ENCODE data around the gene ERBIN. TPM values are rescaled to one million over a fixed set of nuclear protein-coding genes. Genes with fewer than 3 reads are reported as not detected.

The ERBIN gene
- total RNA-seq, 1 experiment from 2014 or later = 27.1 TPM

DNA sequence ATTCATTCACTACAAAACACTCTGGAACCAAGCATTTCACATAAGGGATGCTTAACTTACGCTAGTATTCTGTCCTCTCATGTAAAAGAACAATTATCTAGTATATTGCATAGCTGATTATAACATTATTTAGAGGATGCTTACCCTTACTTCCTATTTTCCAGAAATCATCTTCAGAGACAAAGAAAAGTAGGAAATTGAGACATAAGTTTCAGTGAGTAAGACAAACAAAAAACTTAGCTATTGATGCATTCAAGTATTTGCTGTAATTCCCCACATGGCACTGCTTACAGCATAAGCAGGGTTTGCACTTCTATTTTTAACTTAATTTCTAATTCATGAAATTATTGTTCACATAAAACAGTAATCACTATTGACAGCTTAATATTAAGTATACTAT lies 112.9 kb downstream of the ERBIN start (continued):
- TF ChIP-seq, protein P1, sequence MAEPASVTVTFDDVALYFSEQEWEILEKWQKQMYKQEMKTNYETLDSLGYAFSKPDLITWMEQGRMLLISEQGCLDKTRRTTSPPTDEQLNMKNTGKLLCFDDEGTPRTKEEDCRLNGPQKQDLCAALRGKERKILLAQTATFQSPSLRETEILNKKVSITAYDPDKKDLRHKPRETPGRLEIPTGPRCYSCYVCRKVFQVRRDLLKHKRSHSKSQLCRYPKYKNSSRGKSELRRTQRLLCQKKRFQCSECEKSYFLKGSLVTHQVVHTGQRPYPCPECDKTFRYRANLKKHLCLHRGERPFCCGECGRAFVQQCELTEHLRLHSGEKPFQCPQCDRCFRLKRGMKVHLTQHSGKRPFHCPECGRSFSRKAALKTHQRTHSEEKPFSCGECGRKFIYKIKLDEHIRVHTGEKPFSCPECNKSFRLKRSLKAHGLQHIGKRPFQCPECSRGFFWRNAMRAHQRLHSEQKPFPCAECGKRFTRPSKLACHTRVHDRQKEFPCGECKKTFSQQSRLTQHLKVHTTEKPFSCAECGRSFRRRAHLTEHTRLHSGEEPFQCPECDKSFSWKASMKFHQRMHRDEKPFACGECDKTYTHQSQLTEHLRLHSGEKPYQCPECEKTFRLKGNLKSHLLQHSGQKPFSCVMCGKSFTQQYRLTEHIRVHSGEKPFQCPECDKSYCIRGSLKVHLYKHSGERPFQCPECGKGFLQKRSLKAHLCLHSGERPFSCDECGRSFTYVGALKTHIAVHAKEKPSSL (CRISPR knock-in tag; conservative IDR thresholded peaks at IDR 0.05) = no peak
- TF ChIP-seq OVOL2 (CRISPR knock-in tag; IDR thresholded peaks at IDR 0.05; ENCODE audit: borderline replicate concordance) = no peak
- TF ChIP-seq ATF3 (CRISPR knock-in tag; conservative IDR thresholded peaks at IDR 0.05) = no peak
- TF ChIP-seq FOXJ3 (CRISPR knock-in tag; IDR thresholded peaks at IDR 0.05; ENCODE audit: borderline replicate concordance) = no peak

- Mint-ChIP-seq H3K36me3 (peaks cover 7% of the 10 kb centered on the region), H3K4me3 (no peak overlapping the region), H3K4me1 (no peaks in the 10 kb centered on the region), H3K27ac (no peak overlapping the region), H3K9me3 (no peaks in the 10 kb centered on the region), H3K27me3 (ENCODE audit: low read depth) (no peaks in the 10 kb centered on the region)
- no peak for TF ChIP-seq FOXJ3 (CRISPR knock-in tag; IDR thresholded peaks at IDR 0.05; ENCODE audit: borderline replicate concordance)
- ChIA-PET POLR2A (no interaction called here), CTCF (no interaction called here)
- ATAC-seq (no peak), DNase-seq (ENCODE audit: low spot score) (no peak)
Measured at GRCh38 chr5:66039701-66040100, 113.3 kb downstream of the ERBIN start.

- peaks cover 12% of the 10 kb centered on the region for H3K36me3 Mint-ChIP-seq
- DNase-seq (ENCODE audit: low spot score) = no peak
- no peaks in the 10 kb centered on the region for H3K4me1 Mint-ChIP-seq
- no peak for ATAC-seq
- ChIA-PET CTCF (interaction anchor here (0.6 kb wide), 1 partner anchor 100 kb away, joined by 3 read pairs; no protein-coding TSS in a partner anchor), POLR2A (no interaction called here)
- no peak overlapping the region for H3K4me3 Mint-ChIP-seq
- no peak for TF ChIP-seq ATF2 (CRISPR knock-in tag; IDR thresholded peaks at IDR 0.05; ENCODE audit: borderline replicate concordance, low read depth)
- no peak for TF ChIP-seq ZNF281 (CRISPR knock-in tag; IDR thresholded peaks at IDR 0.05)
- no peak for TF ChIP-seq ZNF121 (CRISPR knock-in tag; IDR thresholded peaks at IDR 0.05)
- TF ChIP-seq TEAD1 (CRISPR knock-in tag; IDR thresholded peaks at IDR 0.05) = no peak
- TF ChIP-seq IRF1 (CRISPR knock-in tag; IDR thresholded peaks at IDR 0.05) = no peak
- no peak for TF ChIP-seq NR1H2 (CRISPR knock-in tag; IDR thresholded peaks at IDR 0.05)
- TF ChIP-seq TEAD4 (CRISPR knock-in tag; IDR thresholded peaks at IDR 0.05) = no peak
- TF ChIP-seq, protein P2, sequence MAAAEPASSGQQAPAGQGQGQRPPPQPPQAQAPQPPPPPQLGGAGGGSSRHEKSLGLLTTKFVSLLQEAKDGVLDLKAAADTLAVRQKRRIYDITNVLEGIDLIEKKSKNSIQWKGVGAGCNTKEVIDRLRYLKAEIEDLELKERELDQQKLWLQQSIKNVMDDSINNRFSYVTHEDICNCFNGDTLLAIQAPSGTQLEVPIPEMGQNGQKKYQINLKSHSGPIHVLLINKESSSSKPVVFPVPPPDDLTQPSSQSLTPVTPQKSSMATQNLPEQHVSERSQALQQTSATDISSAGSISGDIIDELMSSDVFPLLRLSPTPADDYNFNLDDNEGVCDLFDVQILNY (CRISPR knock-in tag; IDR thresholded peaks at IDR 0.05) = no peak
- TF ChIP-seq, protein P3, sequence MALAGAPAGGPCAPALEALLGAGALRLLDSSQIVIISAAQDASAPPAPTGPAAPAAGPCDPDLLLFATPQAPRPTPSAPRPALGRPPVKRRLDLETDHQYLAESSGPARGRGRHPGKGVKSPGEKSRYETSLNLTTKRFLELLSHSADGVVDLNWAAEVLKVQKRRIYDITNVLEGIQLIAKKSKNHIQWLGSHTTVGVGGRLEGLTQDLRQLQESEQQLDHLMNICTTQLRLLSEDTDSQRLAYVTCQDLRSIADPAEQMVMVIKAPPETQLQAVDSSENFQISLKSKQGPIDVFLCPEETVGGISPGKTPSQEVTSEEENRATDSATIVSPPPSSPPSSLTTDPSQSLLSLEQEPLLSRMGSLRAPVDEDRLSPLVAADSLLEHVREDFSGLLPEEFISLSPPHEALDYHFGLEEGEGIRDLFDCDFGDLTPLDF (CRISPR knock-in tag; IDR thresholded peaks at IDR 0.05) = no peak
- no peak for TF ChIP-seq ESRRA (CRISPR knock-in tag; IDR thresholded peaks at IDR 0.05; ENCODE audit: borderline replicate concordance)
- TF ChIP-seq ZNF671 (CRISPR knock-in tag; IDR thresholded peaks at IDR 0.05) = no peak
- no peaks in the 10 kb centered on the region for H3K27me3 Mint-ChIP-seq (ENCODE audit: low read depth)
- H3K9me3 Mint-ChIP-seq = no peaks in the 10 kb centered on the region
- H3K27ac Mint-ChIP-seq = peak overlapping the region; percentile 34; the same call in 1 of the 2 replicates
Measured at GRCh38 chr5:66041627-66042026, 115.3 kb downstream of the ERBIN start.

Data from WTC11 (cell line).